HG03039 (cell line): Measurements from ENCODE around the gene OXCT1.

Source experiments
- ATAC-seq: cut with Tn5 transposase; IDR thresholded peaks from one replicate; pipeline ENCODE4 v1.9.1; 2021; ENCODE audit warnings: mild to moderate bottlenecking, moderate library complexity; ENCODE audit not compliant: unreplicated experiment

OXCT1 gene

DNA sequence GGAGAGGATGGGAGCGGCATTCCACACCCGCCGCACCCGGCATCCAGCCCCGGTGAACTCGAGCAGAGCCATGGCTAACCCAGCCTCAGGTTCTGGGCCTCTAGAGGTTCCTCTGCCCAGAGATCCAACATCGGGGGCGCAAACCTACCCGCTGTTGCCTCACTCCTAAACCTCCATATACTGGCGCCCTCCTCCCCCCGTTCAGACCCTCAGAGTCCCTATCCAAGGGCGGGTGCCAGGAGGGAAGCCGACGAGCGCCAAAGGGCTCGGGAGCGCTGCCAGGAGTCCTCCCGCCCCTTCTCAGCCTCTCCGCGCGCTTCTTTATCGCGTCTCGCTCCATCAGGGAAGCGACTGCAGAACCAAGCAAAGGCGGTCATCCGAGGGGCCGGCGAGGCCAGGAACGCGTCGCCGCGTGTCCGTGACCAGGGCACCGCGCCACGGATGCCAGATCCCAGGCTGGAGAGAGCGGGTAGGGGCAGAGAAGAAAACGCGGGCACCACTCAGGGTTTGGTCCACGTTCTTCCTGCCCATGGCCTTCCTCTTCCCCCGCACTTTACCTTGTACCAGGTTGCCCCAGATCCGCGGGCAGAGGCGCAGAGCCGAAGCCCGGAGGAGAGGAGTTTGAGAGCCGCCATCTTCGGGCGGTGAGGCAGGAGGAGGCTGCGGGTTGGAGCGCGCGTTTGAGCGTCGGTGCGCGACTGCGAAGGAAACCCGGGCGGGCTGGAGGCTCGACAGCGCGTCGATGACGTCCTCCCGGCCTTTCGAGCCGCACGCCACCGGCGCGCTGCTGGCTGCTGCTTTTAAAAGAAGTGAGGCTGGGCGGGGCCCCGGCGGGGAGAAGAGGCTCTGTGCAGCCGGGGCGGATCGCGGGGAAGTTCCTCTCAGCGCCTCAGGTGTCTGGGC is at the start of gene OXCT1:
TSS of gene OXCT1 (minus strand) at position 702 of the 903 bp plus-strand sequence. CDS start at position 635, 67 bp downstream.
- peak; percentile 96 for ATAC-seq

DNA sequence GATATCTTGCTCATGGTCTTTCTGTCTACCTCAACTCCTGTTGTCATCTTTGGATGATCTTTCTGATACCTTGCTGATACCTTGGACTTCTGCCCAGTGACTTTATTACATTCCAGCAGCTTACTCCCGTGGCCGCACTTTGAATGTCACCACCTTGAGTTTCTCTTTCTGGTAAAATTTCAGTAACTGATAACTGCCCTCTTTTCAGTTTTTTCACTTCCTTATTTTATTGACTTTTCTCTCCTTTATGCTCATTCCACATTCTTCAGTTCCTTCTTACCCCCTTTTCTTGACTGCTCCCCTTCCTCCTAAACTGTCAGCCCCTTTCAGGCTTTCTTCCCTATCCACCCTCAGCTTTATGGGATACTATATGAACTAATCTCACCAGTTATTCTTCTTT is 47.9 kb upstream of the OXCT1 start:
- ATAC-seq = no peak

DNA sequence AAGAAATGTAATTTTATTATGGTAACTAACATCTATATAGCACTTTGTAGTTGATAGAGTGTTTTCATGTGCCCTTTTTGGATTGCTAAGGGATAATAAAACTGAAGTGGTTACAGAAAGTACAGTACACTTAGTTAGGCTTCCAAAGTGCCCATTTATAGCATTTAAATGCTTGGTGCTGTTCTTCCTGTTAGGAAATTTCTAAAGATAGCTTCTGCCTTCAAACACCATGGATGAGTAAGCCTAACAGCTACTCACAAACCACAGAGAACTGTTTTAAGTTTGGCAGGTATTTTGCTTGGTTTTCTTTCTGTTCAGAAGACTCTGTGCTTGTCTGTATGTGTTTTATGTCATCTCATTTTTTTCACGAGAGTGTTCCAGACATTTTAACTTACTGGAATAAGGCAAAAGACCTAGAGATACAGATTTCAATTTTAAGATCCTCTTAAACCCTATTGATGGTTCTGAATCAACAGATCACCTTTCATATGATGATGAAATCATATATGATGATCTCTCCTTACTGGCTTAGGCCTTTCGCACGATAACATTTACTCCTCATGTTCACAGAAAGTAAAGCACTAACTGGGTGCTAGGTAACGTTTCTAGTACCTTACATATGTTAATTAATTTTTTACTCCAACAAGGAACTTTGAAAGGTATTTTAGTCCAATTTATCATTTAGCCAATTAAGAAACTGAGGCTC is 38.3 kb upstream of the OXCT1 start:
- ATAC-seq = no peak

DNA sequence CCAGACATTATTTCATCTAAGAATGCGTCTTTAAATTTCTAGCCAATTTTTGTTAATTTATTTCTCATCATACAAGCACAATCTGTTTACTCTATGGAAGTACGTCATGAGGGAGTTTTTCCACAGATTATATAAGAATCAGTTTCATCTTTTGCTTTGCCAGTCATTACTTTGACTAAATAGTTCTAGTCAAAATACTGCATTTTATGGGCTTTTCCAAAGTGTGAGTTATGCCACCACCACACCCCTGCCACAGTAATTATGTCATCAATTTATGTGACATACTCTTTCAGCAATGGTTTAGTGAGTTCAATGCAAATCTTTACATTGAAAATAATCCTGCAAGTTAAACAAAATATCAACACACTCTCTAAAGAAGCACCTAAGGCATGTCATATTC is 35.9 kb upstream of the OXCT1 start:
- no peak for ATAC-seq

DNA sequence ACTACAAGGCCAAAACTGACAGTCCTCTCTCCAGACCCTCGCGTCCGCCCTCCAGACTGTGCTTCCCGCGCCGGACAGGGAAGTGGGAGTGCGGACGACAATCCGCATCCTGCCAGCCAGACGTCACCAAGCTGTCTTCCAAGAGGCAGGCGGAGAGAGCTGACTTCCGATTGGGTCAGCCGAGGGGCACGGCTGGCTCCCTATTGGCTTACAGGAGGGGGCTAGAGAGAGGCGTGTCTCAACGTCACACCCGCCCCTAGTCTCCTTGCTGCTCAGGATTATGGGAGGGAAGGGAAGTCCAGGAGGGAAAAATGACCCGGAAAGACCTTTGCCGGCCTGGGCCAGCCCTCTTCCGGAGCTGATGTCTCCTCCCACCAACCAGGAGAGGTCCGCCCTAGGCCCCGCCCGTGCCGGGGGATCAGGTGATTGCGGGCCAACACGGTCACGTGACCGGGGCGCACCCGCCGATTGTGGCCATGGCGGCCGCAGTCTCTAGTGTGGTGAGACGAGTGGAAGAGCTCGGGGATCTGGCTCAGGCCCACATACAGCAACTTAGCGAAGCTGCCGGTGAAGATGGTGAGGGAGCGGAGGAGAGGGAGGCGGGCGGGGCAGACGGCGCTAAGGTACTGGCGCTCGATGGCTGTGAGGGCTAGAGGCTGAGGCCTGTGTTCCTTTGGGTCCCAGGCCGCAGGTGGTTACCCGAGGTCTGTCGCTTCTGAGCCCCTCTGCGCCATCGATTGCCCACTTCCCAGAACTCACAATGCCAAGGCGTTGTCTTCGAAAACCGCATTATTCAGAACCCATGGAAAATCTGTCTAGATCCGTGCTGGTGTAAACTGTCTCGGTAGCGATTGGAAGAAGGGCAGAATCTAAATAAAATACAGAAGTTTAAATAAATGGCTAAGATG is 33.9 kb upstream of the OXCT1 start, which contains the start of gene RIMOC1:
TSS of gene RIMOC1 (plus strand) at position 453 of the 908 bp plus-strand sequence. CDS start at position 477, 24 bp downstream.
- ATAC-seq = peak; percentile 99

DNA sequence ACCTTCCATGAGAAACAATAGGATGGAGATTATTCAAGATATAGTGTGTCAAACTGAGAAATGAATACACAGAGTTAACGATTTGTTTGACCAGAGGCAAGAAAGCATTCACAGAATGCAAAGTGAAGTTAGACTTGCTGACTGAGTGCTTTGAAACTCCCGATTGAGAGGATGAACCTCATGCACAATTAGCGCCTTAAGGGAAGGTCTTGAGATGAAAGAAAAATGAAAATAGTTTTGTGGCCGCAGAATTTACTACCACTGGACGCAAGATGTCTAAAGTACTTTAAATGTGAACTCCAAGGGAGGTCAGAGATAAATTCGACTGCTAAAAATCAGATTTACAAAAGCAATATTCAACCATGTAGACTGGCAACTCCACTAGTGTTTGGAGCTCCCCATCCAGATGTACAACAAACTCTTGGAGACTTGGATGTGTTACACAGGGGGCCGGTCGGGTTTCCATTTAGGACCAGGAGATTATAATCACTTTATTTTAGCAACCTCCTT is 33.2 kb upstream of the OXCT1 start:
- no peak for ATAC-seq

DNA sequence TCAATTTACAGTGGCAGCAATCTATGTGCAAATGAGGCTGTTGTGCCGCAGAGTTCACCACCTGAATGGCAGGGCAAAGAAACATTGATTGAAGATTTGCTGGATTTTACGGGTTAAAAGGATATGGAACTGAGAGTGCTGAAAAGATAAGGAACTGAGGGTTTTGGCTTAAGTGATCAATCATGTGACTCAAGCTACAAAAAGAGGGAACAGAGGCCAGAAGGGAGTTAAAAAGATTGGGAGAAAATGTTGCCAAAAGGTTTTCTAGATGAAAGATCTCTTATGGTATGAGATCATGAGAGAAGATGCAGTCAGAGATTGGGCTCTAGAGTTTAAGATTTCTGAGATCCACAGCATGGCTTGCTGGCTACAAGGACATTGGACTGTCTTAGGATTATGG is 26.0 kb upstream of the OXCT1 start:
- ATAC-seq = no peak

DNA sequence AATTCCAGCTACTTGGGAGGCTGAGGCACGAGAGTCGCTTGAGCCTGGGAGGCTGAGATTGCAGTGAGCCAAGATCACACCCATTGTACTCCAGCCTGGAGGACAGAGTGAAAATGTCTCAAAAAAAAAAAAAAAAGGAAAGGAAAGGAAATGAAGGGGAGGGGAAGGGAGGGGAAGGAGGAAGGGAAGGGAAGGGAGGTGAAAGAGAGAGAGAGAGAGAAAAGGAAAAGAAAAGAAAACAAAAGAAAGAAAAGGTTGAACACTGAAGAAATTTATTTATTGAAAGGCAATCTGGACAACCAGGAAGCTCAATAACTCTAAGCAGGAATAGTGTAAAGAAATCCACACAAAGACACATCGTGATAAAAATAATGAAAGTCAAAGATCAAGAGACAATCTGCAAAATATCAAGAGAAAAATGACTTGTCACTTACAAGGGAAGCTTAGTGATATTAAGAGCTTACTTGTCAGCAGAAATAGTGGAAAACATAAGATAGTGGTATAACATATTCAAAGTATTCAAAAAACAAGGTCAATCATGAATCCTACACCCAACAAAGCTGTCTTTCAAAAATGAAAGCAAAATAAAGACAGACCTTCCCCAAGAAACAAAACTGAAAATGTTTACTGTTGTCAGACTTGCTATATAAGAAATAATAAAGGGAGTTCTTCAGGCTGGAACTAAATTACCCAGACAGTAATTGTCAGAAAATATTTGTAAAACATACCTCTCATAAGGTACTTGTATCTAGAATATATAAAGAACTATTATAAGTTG is 23.0 kb upstream of the OXCT1 start:
- ATAC-seq = no peak

DNA sequence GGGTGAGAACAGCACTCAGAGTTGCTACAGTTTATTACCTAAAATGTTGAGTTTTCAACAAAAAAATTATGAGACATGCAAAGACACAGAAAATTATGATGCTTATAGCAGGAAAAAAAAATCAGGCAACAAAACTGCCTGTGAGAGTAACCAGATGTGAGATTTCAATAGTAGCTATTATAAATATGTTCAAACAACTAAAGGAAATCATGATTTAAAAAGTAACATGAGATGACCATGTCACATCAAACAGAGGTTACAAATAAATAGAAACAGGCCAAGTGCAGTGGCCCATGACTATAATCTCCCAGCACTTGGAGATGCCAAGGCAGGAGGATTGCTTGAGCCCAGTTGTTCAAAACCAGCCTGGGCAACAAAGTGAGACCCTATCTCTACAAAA is 21.8 kb upstream of the OXCT1 start:
- ATAC-seq = no peak

DNA sequence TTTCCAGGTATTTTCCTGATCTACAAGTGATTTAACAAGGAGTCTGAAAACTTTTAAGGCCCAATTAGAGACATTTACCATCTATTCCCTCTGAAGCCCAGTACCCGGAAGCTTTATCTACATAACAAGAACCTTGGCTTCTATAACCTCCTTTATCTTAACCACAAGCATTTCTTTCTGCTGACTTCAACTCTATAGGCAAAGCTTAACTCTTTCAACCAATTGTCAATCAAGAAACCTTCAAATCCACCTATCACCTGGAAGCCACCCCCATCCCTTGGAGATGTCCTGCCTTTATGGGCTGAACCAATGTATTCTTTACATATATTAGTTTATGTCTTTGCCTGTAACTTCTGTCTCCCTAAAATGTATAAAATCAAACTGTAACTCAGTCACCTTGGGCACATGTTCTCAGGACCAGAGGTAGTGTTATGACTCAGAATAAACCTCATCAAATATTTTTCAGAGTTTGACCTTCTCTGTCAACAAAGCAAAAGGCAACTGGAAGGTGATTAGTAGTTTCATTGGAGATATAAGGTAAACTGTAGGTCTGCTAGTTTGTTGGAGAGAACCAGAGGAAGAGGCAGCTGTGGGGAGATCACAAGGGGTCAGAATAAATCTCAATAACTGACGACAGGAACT is 21.0 kb upstream of the OXCT1 start:
- no peak for ATAC-seq

DNA sequence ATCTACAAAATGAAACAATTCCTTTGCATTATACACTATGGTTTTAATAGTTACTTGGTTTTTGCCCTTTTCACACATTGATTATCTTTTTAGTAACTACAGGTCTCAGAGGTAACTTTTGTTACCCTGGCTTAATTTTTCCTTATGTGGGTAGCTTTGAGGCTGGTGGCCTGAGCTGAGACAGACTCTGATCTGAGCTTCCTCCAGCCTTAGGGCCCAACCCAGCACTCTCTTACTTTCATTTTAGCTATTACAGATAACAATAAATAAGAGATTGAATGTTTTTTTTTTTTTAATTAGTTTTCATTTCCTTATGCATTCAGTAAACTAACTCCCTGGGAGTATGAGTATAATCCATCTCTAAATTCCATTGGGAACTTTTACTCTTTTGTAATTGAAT is 15.1 kb upstream of the OXCT1 start:
- no peak for ATAC-seq

DNA sequence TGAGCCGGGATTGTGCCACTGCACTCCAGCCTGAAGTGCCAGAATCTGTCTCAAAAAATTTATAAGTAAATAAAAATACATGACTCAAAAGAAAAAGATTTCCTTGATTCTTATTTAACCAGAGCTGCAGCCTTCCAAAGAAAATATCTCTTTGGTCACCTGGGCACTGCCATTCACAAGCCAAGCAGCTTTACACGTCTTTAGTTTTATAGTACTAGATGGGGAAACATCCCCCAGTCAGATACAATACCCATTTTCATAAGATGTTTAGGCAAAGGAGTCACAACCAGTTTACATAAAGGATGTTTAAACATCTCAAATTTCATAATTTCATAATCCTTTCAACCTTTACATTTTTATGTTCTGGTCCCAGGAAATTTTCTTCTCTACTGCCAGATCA is 13.7 kb upstream of the OXCT1 start:
- no peak for ATAC-seq

DNA sequence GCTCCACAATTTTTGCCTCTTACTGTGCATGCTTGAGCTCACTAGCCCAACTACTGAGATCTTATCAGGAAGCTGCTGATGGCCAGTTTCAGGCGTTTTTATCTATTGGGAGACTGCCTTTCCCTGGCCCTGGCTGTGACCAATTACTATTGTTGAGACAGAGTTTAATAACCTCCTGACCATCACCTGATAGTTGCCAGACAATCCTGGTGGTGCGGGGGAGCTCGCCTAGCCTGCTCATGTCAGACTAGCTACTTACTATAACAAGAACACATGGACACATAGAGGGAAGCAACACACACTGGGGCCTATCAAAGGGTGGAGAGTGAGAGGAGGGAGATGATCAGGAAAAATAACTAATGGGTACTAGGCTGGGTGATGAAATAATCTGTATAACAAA is 13.0 kb upstream of the OXCT1 start:
- no peak for ATAC-seq

DNA sequence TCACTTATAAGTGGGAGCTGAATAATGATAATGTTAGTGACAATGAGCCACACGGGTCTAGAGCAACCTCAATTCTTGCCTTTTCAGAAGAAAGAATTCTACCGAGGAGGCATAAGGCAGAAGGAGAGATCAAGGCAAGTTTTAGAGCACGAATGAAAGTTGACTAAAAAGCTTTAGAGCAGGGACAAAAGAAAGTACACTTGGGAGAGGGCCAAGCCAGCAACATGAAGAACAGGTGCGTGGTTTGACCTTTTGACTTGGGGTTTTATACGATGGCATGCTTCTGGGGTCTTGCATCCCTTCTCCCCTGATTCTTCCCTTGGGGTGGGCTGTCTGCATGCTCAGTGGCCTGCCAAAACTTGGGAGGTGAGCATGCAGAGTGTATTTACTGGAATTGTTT is 12.5 kb upstream of the OXCT1 start:
- no peak for ATAC-seq

DNA sequence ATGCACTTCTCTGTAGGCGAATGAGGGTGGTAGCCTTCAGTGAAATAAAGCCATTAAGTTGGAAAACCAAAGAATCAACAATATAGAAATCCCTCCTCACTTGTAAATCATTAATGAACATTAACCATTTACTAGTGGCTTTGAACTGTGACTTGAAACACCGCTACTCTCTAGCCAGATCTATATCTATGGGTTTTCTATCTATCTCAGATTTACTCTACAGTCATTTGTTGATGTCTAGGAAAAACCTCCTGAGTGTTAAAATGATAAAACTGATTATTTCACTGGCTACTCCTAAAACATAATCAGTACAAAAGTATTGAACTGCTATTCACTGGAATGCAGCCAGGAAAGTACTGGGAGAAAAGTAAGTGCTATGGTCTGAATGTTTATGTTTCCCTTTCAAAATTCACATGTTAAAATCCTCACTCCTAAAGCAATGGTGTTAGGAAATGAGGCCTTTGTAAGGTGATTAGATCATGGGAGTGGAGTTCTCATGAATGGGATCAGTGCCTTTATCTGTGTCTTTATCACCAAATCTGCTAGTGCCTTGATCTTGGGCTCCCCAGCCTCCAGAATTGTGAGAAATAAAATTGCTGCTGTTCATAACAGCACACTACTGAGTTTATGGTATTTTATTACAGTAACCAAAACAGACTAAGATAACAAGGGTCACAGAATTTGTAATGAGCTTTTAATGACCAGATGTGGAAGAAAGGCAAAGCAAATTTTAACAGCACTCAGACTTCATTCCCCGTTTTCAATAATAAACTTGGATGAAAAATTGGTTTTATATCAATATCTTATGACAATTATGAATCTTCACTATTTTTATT is 8.6 kb upstream of the OXCT1 start:
- ATAC-seq = no peak

DNA sequence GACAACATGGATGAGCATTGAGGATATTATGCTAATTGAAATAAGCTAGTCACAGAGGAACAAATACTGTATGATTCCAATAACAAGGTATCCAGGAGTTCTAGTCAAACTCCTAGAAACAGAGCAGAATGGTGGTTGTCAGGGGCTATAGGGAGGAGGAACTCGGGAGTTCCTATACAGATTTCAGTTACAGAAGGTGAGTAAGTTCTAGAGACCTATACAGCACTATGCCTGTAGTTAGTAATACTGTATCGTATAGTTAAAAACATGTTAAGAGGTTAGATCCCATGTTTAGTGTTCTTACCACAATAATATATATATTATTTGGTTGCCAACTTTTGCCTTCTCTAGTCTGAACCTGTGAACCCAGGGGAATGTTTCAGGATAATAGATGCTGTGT is 7.9 kb upstream of the OXCT1 start:
- ATAC-seq = no peak

DNA sequence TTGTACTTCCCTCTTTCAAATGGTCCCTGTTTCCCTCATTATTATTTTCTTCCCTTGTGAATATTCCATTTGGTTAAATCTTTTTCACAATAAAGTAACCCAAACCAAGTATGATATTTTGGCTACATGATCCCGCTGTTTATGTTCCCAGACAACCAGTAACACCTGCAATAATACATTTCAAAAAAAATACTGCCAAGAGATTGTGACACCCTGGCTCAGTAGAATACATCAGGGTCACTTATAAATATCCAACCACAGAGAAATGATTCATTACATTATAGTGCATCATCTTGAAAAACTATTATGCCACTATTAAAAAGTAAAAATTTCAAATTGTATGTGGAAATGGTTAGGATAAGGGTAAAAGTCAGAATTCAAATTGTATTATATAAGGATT is 7.2 kb upstream of the OXCT1 start:
- ATAC-seq = no peak

DNA sequence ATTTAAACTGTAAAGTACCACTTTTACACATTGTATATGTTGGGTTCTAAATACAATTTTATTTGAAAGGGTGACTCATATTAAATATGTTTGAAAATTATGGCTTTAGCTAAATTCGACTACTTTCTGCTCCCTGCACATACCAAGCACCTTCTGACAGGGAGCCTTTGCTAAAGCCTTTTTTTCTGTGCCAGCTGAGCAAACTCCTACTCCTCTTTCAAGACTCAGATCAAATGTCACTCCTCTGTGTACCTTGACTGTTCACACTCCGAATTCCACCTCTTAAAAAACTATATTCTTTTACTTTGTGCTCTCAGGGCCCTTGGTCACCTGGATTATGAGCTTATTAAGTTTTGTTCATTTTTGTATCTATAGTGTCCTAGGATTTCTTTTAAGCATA is 6.5 kb upstream of the OXCT1 start:
- ATAC-seq = no peak

DNA sequence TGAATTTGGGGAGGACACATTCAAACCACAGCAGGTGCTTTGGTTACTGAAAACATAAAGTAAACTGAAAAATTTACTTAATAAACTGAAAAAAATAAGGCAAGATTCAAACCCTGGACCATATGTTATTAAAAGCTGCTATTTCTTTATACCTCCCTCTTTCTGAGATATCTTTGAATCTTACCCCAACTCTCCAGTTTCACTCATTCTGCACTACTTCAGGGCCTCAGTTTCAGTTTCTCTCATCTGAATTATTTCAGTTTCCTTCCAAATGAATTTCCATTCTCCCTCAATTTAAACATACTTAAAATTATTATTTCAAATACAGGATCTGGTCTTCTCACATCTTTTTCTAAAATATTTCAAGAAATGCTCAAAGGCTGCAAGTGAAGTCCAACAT is 4.9 kb upstream of the OXCT1 start:
- no peak for ATAC-seq
